WTC11 (cell line): ENCODE results near the gene RNF208. TPM values are rescaled to one million over a fixed set of nuclear protein-coding genes. Genes with fewer than 3 reads are reported as not detected.

ENCODE experiments used
- ATAC-seq: fragments of 200-7000 bp; cut with Tn5 transposase; 2 replicates; pipeline ENCODE4 v1.10.0; 2021; ENCODE audit warnings: mild to moderate bottlenecking, moderate library complexity
- CTCF ChIA-PET: fragments of 300-600 bp; sonication (Branson Sonifier 250); formaldehyde crosslinking; loops from one replicate; lab custom pipeline; 2021; ENCODE audit warnings: antibody characterized with exemption; lab: Charles Lee
- POLR2A ChIA-PET: fragments of 350-600 bp; sonication (Branson Sonifier 250); formaldehyde crosslinking; loops from one replicate; lab custom pipeline; 2021; ENCODE audit warnings: antibody characterized with exemption; lab: Charles Lee
- DNase-seq: peaks from one replicate; pipeline ENCODE4 v3.0.0; 2021; ENCODE audit warnings: low spot score
- H3K27ac Mint-ChIP-seq: 2 replicates; pipeline ENCODE4 v1.8.0; 2021; ENCODE audit warnings: mixed read lengths
- H3K27me3 Mint-ChIP-seq: 2 replicates; pipeline ENCODE4 v1.8.0; 2021; ENCODE audit warnings: low read depth, mild to moderate bottlenecking, moderate library complexity, mixed read lengths
- H3K36me3 Mint-ChIP-seq: 2 replicates; pipeline ENCODE4 v1.8.0; 2021; ENCODE audit warnings: mixed read lengths
- H3K4me1 Mint-ChIP-seq: 2 replicates; pipeline ENCODE4 v1.8.0; 2022; ENCODE audit warnings: mixed read lengths
- H3K4me3 Mint-ChIP-seq: 2 replicates; pipeline ENCODE4 v1.8.0; 2021; ENCODE audit warnings: mild to moderate bottlenecking, moderate library complexity, mixed read lengths
- H3K9me3 Mint-ChIP-seq: 2 replicates; pipeline ENCODE4 v1.8.0; 2021; ENCODE audit warnings: mixed read lengths
- ATF2 ChIP-seq: sonication (generic); formaldehyde crosslinking; IDR thresholded peaks from 2 replicates; pipeline ENCODE4 v1.8.1; 2022; ENCODE audit warnings: low read depth, missing genetic modification reagents, borderline replicate concordance
- CREB1 ChIP-seq: sonication (generic); formaldehyde crosslinking; IDR thresholded peaks from 2 replicates; pipeline ENCODE4 v1.8.0; 2023; ENCODE audit warnings: mild to moderate bottlenecking, missing genetic modification reagents
- CREM ChIP-seq: sonication (generic); formaldehyde crosslinking; IDR thresholded peaks from 2 replicates; pipeline ENCODE4 v1.8.1; 2022; ENCODE audit warnings: mild to moderate bottlenecking, missing genetic modification reagents, moderate library complexity
- ETV6 ChIP-seq: sonication (generic); formaldehyde crosslinking; IDR thresholded peaks from 2 replicates; pipeline ENCODE4 v1.8.1; 2022; ENCODE audit warnings: mild to moderate bottlenecking, missing genetic modification reagents
- FOXP1 ChIP-seq: sonication (generic); formaldehyde crosslinking; IDR thresholded peaks from 2 replicates; pipeline ENCODE4 v1.8.0; 2022; ENCODE audit warnings: missing genetic modification reagents, mild to moderate bottlenecking, moderate library complexity, borderline replicate concordance
- KAT7 ChIP-seq: sonication (generic); formaldehyde crosslinking; IDR thresholded peaks from 2 replicates; pipeline ENCODE4 v1.8.1; 2023; ENCODE audit warnings: missing genetic modification reagents, mild to moderate bottlenecking, borderline replicate concordance
- MAX ChIP-seq: sonication (generic); formaldehyde crosslinking; IDR thresholded peaks from 2 replicates; pipeline ENCODE4 v1.8.0; 2022; ENCODE audit warnings: mild to moderate bottlenecking, missing genetic modification reagents
- NR3C1 ChIP-seq: sonication (generic); formaldehyde crosslinking; conservative IDR thresholded peaks from 2 replicates; pipeline ENCODE4 v1.8.1; 2023; ENCODE audit warnings: low read depth, mild to moderate bottlenecking, missing genetic modification reagents
- SP1 ChIP-seq: sonication (generic); formaldehyde crosslinking; conservative IDR thresholded peaks from 2 replicates; pipeline ENCODE4 v1.8.1; 2022; ENCODE audit warnings: missing genetic modification reagents
- ZNF219 ChIP-seq: sonication (generic); formaldehyde crosslinking; IDR thresholded peaks from 2 replicates; pipeline ENCODE4 v1.8.0; 2023; ENCODE audit warnings: missing genetic modification reagents, mild to moderate bottlenecking, borderline replicate concordance
- ZNF396 ChIP-seq: fragments of 250-450 bp; sonication (Bioruptor Pico); IDR thresholded peaks from 2 replicates; pipeline ENCODE4 v1.8.0; 2021; ENCODE audit warnings: mild to moderate bottlenecking, moderate library complexity, borderline replicate concordance
- ZNF512 ChIP-seq: sonication (generic); formaldehyde crosslinking; IDR thresholded peaks from 2 replicates; pipeline ENCODE4 v1.8.1; 2022; ENCODE audit warnings: missing genetic modification reagents, borderline replicate concordance
- total RNA-seq: library from RNA; stranded (reverse); gene quantifications from 3 replicates; pipeline ENCODE4 v1.2.3, GENCODE V29; 2021
- TF ChIP-seq, protein P1 (sequence below): sonication (generic); formaldehyde crosslinking; IDR thresholded peaks from 2 replicates; pipeline ENCODE4 v1.8.0; 2023; ENCODE audit warnings: missing genetic modification reagents, mild to moderate bottlenecking, borderline replicate concordance
- TF ChIP-seq, protein P2 (sequence below): sonication (generic); formaldehyde crosslinking; IDR thresholded peaks from 2 replicates; pipeline ENCODE4 v1.8.0; 2023; ENCODE audit warnings: mild to moderate bottlenecking, missing genetic modification reagents

RNF208 gene
- total RNA-seq, 1 experiment from 2014 or later: 14.8 TPM

DNA sequence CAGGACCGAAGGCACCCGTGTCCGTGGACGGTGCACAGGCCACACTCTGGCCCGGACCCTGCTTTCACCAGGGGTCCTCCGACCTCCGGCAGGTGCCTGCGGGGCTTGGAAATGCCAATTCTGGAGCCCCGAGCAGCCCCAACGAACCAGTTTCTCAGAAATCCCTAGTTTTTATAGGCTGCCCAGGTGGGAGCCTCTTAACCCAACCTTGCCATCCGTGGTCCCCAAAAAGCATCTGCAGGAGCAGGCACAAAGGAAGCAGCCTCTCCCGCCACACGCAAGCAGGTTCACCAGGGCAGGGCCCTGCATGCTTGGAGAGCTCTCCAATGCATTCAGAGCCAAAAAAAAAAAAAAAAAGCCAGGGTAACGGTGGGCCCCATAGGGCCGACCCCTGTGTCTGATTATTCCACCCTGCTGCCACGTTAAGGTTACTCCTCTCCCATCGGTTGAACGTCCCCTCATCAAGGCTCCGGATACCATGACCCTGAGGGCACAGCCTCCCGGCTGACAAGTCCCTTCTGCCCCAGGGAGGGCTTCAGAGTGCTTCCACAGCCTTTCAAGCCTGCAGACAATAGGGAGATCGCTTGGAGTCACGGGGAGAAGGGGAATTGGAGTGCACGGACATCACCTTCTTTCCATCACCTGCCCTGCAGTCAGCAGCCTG lies 20.7 kb downstream of the RNF208 start:
- H3K4me3 Mint-ChIP-seq: peak overlapping the region; percentile 81
- peaks cover 34% of the 10 kb centered on the region for H3K4me1 Mint-ChIP-seq
- CTCF ChIA-PET: interaction anchor here (0.6 to 2.8 kb wide), 17 partner anchors 12 to 624 kb away, joined by 3 to 28 read pairs (median 5); partner anchors contain the start of genes AJM1, ANAPC2, CYSRT1 and ENTPD2
- no peaks in the 10 kb centered on the region for H3K27me3 Mint-ChIP-seq
- peak overlapping the region; percentile 91 for H3K27ac Mint-ChIP-seq
- ATAC-seq: peak; percentile 0; the same call in 1 of the 2 replicates
- TF ChIP-seq ZNF219 (CRISPR knock-in tag) (no peak), KAT7 (CRISPR knock-in tag) (0 out of 2 replicates have a peak, but pooled peaks have one; percentile 1), MAX (CRISPR knock-in tag) (0 out of 2 replicates have a peak, but pooled peaks have one; percentile 5)
- TF ChIP-seq, protein P1, sequence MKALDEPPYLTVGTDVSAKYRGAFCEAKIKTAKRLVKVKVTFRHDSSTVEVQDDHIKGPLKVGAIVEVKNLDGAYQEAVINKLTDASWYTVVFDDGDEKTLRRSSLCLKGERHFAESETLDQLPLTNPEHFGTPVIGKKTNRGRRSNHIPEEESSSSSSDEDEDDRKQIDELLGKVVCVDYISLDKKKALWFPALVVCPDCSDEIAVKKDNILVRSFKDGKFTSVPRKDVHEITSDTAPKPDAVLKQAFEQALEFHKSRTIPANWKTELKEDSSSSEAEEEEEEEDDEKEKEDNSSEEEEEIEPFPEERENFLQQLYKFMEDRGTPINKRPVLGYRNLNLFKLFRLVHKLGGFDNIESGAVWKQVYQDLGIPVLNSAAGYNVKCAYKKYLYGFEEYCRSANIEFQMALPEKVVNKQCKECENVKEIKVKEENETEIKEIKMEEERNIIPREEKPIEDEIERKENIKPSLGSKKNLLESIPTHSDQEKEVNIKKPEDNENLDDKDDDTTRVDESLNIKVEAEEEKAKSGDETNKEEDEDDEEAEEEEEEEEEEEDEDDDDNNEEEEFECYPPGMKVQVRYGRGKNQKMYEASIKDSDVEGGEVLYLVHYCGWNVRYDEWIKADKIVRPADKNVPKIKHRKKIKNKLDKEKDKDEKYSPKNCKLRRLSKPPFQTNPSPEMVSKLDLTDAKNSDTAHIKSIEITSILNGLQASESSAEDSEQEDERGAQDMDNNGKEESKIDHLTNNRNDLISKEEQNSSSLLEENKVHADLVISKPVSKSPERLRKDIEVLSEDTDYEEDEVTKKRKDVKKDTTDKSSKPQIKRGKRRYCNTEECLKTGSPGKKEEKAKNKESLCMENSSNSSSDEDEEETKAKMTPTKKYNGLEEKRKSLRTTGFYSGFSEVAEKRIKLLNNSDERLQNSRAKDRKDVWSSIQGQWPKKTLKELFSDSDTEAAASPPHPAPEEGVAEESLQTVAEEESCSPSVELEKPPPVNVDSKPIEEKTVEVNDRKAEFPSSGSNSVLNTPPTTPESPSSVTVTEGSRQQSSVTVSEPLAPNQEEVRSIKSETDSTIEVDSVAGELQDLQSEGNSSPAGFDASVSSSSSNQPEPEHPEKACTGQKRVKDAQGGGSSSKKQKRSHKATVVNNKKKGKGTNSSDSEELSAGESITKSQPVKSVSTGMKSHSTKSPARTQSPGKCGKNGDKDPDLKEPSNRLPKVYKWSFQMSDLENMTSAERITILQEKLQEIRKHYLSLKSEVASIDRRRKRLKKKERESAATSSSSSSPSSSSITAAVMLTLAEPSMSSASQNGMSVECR: 0 out of 2 replicates have a peak, but pooled peaks have one; percentile 53
- POLR2A ChIA-PET: interaction anchor here (0.6 to 1.5 kb wide), 19 partner anchors 11 to 223 kb away, joined by 3 to 13 read pairs (median 5); partner anchors contain the start of genes ANAPC2, MAN1B1, NELFB and RNF208
- no peaks in the 10 kb centered on the region for H3K9me3 Mint-ChIP-seq
- DNase-seq: no peak
- H3K36me3 Mint-ChIP-seq: no peaks in the 10 kb centered on the region

DNA sequence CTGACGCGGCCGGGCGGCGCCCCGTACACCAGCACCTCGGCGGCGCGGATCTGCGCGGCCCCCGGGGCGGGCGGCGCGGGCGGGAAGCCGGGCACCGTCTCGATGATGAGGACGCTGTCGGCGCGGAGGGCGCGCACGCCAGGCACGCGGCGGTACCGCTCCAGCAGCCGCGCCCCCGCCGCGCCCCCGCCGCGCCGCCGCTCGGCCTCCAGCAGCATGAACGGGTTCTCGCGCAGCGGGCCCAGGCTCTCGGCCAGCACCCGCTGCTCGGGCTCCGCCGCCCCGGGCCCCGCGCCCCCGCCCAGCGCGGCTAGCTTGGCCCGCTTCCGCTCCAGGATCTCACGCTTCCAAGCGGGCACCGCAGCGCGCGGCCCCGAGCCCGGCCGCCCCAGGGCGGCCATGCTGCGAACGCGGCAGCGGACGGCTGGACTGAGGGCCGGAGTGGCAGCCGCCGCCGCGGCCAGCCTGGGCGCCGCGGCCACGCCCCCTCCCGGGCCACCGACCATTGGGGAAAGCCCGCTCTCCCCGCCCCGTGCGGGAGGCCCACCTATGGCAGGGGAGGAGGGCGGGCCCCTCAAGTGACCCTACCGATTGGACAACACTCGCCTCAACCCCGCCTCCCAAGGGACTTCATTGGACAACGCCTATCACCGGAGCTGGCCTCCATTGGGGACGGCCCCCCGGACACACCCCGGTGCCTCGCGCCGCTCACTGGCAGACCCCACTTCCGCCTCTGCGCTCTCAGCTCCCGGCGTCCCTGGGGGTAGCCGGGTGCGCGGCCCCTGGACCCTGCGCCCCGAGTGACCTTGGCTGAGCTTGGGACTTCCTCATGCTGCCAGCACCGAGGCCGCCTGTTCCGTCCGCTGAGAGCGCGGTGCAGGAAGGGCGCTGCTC lies 21.5 kb downstream of the RNF208 start, which contains the start of gene TPRN:
Gene TPRN, minus strand, starts transcription at position 431 of the 894 bp plus-strand sequence. Its CDS starts 30 bp downstream, at position 401.
- Mint-ChIP-seq H3K27me3 (no peaks in the 10 kb centered on the region), H3K4me3 (peak within 1 kb of the TSS; percentile 84), H3K4me1 (peaks cover 33% of the 10 kb centered on the region), H3K9me3 (no peaks in the 10 kb centered on the region), H3K27ac (peak within 1 kb of the TSS; percentile 91), H3K36me3 (no peaks in the 10 kb centered on the region)
- POLR2A ChIA-PET: interaction anchor here (0.6 to 1.5 kb wide), 21 partner anchors 10 to 235 kb away, joined by 3 to 13 read pairs (median 4); partner anchors contain the start of genes ANAPC2, MAN1B1, NELFB and RNF208
- CTCF ChIA-PET: interaction anchor here (0.6 to 2.8 kb wide), 19 partner anchors 12 to 623 kb away, joined by 3 to 28 read pairs (median 5); partner anchors contain the start of genes AJM1, ANAPC2, CYSRT1 and ENTPD2
- DNase-seq (peak; percentile 100), ATAC-seq (peak; percentile 97)
- TF ChIP-seq CREM: peak; percentile 16; the same call in 1 of the 2 replicates
- no peak for TF ChIP-seq CREB1 (CRISPR knock-in tag)
- no peak for TF ChIP-seq ATF2 (CRISPR knock-in tag)
- peak; percentile 91 for TF ChIP-seq SP1
- no peak for TF ChIP-seq ZNF396 (CRISPR knock-in tag)
- TF ChIP-seq ZNF512 (CRISPR knock-in tag): no peak
- TF ChIP-seq ETV6 (CRISPR knock-in tag): peak; percentile 64
- TF ChIP-seq NR3C1 (CRISPR knock-in tag): no peak
- TF ChIP-seq, protein P1: no peak
- TF ChIP-seq, protein P2, sequence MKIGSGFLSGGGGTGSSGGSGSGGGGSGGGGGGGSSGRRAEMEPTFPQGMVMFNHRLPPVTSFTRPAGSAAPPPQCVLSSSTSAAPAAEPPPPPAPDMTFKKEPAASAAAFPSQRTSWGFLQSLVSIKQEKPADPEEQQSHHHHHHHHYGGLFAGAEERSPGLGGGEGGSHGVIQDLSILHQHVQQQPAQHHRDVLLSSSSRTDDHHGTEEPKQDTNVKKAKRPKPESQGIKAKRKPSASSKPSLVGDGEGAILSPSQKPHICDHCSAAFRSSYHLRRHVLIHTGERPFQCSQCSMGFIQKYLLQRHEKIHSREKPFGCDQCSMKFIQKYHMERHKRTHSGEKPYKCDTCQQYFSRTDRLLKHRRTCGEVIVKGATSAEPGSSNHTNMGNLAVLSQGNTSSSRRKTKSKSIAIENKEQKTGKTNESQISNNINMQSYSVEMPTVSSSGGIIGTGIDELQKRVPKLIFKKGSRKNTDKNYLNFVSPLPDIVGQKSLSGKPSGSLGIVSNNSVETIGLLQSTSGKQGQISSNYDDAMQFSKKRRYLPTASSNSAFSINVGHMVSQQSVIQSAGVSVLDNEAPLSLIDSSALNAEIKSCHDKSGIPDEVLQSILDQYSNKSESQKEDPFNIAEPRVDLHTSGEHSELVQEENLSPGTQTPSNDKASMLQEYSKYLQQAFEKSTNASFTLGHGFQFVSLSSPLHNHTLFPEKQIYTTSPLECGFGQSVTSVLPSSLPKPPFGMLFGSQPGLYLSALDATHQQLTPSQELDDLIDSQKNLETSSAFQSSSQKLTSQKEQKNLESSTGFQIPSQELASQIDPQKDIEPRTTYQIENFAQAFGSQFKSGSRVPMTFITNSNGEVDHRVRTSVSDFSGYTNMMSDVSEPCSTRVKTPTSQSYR (CRISPR knock-in tag): no peak
- TF ChIP-seq FOXP1: no peak
